ENCODE measurements around the gene IPP.
"Not testable (repeated sequence)": the region's sequence is repeated elsewhere in the genome, so short reads cannot be mapped to it uniquely, and the experiment has no call there.

- TF ChIP-seq CTCF (conservative IDR thresholded peaks at IDR 0.05); ZFX (IDR thresholded peaks at IDR 0.05): not testable (repeated sequence)
These were observed 73.9 kb downstream of the IPP start for GRCh38 chr1:45676553-45676952.
